ENCODE measurements around the gene RAI2. TPM values are rescaled to one million over a fixed set of nuclear protein-coding genes. Genes with fewer than 3 reads are reported as not detected.

The RAI2 gene
- total RNA-seq, 1 donor from 2014 or later, result 5.7 TPM

DNA sequence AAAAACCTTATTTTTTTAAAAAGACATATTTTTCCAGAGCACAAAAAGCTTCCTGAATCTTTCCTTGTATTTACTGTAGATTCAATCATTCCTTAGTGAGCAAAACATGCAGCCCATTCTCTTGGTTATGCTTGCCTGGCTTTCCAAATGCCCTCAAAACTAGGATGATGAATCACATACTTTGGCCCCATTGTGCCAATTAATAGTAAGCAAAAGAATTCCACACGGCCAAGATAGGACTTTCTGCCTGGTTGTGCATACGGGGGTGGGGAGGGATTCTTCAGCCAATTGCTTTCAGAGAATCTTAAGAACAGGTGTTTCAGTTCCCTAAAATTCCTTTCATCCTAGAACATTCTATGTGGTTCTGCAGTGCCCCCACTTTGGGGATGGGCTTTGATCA is 7.0 kb downstream of the RAI2 start:
- TF ChIP-seq, protein P1, sequence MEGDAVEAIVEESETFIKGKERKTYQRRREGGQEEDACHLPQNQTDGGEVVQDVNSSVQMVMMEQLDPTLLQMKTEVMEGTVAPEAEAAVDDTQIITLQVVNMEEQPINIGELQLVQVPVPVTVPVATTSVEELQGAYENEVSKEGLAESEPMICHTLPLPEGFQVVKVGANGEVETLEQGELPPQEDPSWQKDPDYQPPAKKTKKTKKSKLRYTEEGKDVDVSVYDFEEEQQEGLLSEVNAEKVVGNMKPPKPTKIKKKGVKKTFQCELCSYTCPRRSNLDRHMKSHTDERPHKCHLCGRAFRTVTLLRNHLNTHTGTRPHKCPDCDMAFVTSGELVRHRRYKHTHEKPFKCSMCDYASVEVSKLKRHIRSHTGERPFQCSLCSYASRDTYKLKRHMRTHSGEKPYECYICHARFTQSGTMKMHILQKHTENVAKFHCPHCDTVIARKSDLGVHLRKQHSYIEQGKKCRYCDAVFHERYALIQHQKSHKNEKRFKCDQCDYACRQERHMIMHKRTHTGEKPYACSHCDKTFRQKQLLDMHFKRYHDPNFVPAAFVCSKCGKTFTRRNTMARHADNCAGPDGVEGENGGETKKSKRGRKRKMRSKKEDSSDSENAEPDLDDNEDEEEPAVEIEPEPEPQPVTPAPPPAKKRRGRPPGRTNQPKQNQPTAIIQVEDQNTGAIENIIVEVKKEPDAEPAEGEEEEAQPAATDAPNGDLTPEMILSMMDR (conservative IDR thresholded peaks at IDR 0.05), result no peak
- H3K9me3 Mint-ChIP-seq, result no peaks in the 10 kb centered on the region
- no peak for DNase-seq (ENCODE audit: extremely low spot score, unreplicated experiment)
- H3K27ac Mint-ChIP-seq, result no peak overlapping the region
- peaks cover 62% of the 10 kb centered on the region for H3K27me3 Mint-ChIP-seq
- no peaks in the 10 kb centered on the region for H3K36me3 Mint-ChIP-seq
- H3K4me1 Mint-ChIP-seq (ENCODE audit: unreplicated experiment), result peaks cover under 1% of the 10 kb centered on the region
- no peak overlapping the region for H3K4me3 Mint-ChIP-seq

DNA sequence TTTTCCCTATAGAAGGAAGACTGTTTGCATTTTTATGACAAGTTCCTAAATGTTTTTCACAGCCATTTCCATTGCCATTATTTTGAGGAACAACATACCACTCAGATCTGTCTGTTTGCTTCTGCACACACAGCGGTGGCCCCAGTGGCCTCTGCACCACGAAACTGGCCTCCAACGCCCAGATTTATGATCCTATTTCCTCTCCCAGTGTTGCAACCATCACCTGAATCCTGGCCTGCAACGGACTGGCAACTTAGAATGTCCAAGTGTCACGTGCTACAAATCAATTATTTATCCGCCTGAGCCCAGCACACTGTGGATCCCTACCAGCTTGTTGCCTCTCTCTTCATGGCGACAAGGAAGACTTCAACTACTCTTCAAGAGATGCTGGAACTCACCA is 9.2 kb downstream of the RAI2 start:
- TF ChIP-seq, protein P1 (conservative IDR thresholded peaks at IDR 0.05), result no peak
- Mint-ChIP-seq H3K4me3 (no peak overlapping the region), H3K9me3 (no peaks in the 10 kb centered on the region), H3K4me1 (ENCODE audit: unreplicated experiment) (no peaks in the 10 kb centered on the region), H3K27me3 (peaks cover 40% of the 10 kb centered on the region), H3K27ac (no peak overlapping the region), H3K36me3 (no peaks in the 10 kb centered on the region)
- DNase-seq (ENCODE audit: extremely low spot score, unreplicated experiment), result no peak

DNA sequence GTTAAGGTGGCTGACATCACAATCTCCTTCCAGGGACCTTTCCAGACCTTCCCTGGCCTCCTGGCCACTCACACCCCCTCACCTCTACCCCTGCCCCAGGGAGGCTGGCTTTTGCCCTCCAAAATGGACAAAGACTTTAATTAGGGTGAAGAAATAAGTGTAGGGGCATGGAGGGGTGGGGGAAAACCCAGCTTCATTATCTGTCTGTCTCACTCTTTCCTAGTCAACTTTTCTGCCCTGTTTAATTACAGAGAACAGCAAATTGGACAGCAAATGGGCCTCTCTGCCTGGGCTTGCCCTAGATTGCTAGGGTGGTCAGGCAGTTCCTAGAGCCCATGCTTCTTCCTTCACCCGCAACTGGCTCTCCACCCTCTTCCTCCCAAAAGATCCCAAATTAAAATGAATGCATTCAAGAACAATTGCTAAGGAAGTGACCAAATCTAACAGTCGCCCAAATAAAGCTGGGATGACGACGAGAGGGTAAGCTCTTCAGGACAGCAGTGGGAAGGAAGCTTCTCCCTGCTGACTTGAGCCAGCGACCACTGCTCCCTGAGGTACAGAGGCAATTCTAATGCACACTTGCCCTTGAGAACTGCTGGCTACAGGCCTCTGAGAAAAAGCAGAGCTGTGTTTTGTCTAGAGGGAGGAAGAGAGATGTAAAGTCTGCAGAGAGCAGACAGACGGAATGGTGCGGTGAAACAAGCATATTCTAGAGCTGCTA is 12.4 kb downstream of the RAI2 start:
- Mint-ChIP-seq H3K9me3 (no peaks in the 10 kb centered on the region), H3K36me3 (no peaks in the 10 kb centered on the region), H3K4me1 (ENCODE audit: unreplicated experiment) (no peaks in the 10 kb centered on the region), H3K27me3 (peaks cover 16% of the 10 kb centered on the region), H3K27ac (no peak overlapping the region), H3K4me3 (no peak overlapping the region)
- TF ChIP-seq, protein P1 (conservative IDR thresholded peaks at IDR 0.05), result no peak
- no peak for DNase-seq (ENCODE audit: extremely low spot score, unreplicated experiment)

DNA sequence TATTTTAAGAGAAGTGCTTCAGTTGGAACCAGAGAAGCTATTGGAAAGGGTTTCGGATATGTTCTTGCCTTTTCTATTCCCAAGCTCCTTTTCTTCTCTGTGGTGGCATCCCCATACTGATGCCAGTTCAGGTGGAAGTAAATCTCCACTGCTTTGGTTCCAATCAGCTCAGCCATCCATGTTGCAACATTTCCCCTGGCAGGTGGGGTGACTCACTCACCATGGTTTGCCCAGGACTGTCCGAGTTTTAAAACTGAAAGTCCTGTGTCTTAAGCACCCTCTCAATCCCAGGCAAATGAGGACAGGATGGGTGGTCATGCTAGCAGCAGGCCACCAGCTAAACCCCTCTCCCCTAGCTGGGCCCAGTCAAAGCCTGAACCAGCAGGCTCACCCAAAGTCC is 15.1 kb downstream of the RAI2 start:
- H3K4me3 Mint-ChIP-seq, result no peak overlapping the region
- TF ChIP-seq, protein P1 (conservative IDR thresholded peaks at IDR 0.05), result no peak
- no peak overlapping the region for H3K27ac Mint-ChIP-seq
- no peaks in the 10 kb centered on the region for H3K36me3 Mint-ChIP-seq
- DNase-seq (ENCODE audit: extremely low spot score, unreplicated experiment), result no peak
- no peaks in the 10 kb centered on the region for H3K9me3 Mint-ChIP-seq
- H3K4me1 Mint-ChIP-seq (ENCODE audit: unreplicated experiment), result no peaks in the 10 kb centered on the region
- H3K27me3 Mint-ChIP-seq, result no peaks in the 10 kb centered on the region

DNA sequence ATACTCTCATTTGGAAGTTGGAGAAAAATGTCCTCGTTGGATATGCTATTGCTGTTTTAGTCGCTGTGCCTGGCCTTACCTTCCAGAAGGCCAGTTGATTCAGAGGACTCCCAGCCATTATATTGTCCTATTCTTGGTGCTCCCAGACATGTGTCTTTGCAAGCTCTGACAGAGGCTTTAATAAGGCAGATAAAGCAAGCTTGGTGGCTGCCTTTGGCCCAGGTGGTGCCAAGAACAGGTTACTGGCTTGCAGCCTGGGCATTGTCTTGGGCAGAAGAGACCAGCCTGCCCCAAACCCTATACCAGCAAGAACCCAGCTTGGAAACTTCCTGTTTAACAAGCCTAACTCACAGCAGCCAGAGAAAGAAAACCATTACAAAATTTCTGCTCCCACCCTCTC is 16.9 kb downstream of the RAI2 start:
- Mint-ChIP-seq H3K9me3 (no peaks in the 10 kb centered on the region), H3K27ac (no peak overlapping the region), H3K4me1 (ENCODE audit: unreplicated experiment) (no peaks in the 10 kb centered on the region), H3K4me3 (no peak overlapping the region), H3K36me3 (no peaks in the 10 kb centered on the region), H3K27me3 (no peaks in the 10 kb centered on the region)
- TF ChIP-seq, protein P1 (conservative IDR thresholded peaks at IDR 0.05), result no peak
- no peak for DNase-seq (ENCODE audit: extremely low spot score, unreplicated experiment)
